ENCODE measurements around the gene PAPSS1.

The PAPSS1 gene

GRCh38 chr4:107685740-107686139, 34.3 kb downstream of the PAPSS1 start:
- FAIRE-seq (no peak), DNase-seq (ENCODE audit: insufficient read length, low spot score) (no peak)
- TF ChIP-seq CTCF (IDR thresholded peaks at IDR 0.05; ENCODE audit: insufficient read depth, missing control alignments) = no peak

GRCh38 chr4:107683873-107684272, 36.2 kb downstream of the PAPSS1 start:
- no peak for DNase-seq (ENCODE audit: insufficient read length, low spot score)
- TF ChIP-seq CTCF (IDR thresholded peaks at IDR 0.05; ENCODE audit: insufficient read depth, missing control alignments) = no peak
- FAIRE-seq = no peak

GRCh38 chr4:107682306-107682705, 37.7 kb downstream of the PAPSS1 start:
- no peak for TF ChIP-seq CTCF (IDR thresholded peaks at IDR 0.05; ENCODE audit: insufficient read depth, missing control alignments)
- DNase-seq (ENCODE audit: insufficient read length, low spot score) = no peak
- no peak for FAIRE-seq

GRCh38 chr4:107669068-107669467, 51.0 kb downstream of the PAPSS1 start:
- no peak for FAIRE-seq
- no peak for DNase-seq (ENCODE audit: insufficient read length, low spot score)
- no peak for TF ChIP-seq CTCF (IDR thresholded peaks at IDR 0.05; ENCODE audit: insufficient read depth, missing control alignments)

GRCh38 chr4:107666134-107666533, 53.9 kb downstream of the PAPSS1 start:
- peak; percentile 59 for TF ChIP-seq CTCF (IDR thresholded peaks at IDR 0.05; ENCODE audit: insufficient read depth, missing control alignments)
- DNase-seq (ENCODE audit: insufficient read length, low spot score) (no peak), FAIRE-seq (no peak)

- no peak for FAIRE-seq
- TF ChIP-seq CTCF (IDR thresholded peaks at IDR 0.05; ENCODE audit: insufficient read depth, missing control alignments) = no peak
- no peak for DNase-seq (ENCODE audit: insufficient read length, low spot score)
Observed at GRCh38 chr4:107665001-107665400, 55.0 kb downstream of the PAPSS1 start.

- DNase-seq (ENCODE audit: insufficient read length, low spot score) (no peak), FAIRE-seq (no peak)
- no peak for TF ChIP-seq CTCF (IDR thresholded peaks at IDR 0.05; ENCODE audit: insufficient read depth, missing control alignments)
Observed at GRCh38 chr4:107658400-107659336, 61.4 kb downstream of the PAPSS1 start.

Measured in D721Med (cell line).